HG02798 (cell line): ENCODE measurements around the gene TMEM245.

Experiments used
- ATAC-seq: cut with Tn5 transposase; IDR thresholded peaks from one replicate; pipeline ENCODE4 v1.9.1; 2021; ENCODE audit warnings: mild to moderate bottlenecking; ENCODE audit not compliant: unreplicated experiment, poor library complexity

TMEM245 gene

DNA sequence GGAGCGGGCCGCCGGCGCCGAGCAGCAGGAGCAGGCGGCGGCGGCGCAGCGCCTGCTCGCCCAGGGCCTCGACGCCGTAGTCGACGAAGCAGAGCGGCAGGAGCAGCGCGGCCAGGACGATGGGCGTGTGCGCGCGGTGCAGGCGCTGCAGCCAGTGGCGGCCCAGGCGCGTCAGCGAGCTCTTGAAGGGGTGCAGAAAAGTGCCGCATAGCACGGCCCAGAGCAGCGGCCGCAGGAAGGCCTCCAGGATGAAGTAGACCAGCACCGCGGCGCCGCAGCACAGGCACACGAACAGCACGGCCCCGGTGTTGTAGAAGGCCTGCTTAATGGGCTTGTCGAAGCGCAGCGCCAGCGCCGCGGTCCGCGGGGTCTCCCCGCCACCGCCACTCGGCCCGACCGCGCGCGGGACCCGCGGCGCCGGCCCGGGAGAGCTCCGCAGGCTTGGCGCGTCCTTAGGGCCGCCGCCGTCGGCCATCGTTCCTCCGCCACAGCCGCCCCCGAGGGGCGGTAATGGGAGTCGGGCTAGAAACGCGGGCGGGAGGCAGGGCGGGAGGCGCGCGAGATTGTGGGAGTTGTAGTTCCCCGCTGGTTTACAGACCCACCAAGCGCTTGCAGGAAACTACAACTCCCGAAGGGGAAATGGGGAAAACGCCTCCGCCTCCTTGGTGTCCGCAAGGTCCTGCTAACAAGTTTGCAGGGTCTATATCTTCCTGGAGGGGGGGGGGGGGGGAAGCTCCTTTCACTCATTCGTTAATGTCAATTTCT, at the start of gene TMEM245:
TMEM245 (minus strand) TSS at position 509 of the 765 bp plus-strand sequence; CDS start at position 475, 34 bp downstream.
- ATAC-seq: peak; percentile 94

DNA sequence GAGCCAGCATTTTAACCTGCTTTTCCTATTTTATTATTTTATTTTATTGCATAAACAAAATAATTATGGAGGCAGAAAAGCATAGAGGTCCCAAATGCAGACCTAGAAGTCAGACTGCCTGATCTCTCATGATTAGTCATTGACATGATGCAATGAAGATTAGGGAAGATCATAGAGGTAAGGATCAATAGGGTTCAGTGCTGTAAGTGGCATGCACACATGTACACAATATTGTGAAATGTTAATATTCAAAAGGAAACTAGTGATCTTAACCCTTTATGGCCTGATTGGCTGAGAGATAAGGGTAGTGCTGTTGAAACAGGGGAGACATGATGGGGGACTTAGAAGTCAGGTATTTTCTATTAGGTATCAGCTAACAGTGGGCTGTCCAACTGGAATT, 48.4 kb upstream of the TMEM245 start:
- ATAC-seq: no peak

DNA sequence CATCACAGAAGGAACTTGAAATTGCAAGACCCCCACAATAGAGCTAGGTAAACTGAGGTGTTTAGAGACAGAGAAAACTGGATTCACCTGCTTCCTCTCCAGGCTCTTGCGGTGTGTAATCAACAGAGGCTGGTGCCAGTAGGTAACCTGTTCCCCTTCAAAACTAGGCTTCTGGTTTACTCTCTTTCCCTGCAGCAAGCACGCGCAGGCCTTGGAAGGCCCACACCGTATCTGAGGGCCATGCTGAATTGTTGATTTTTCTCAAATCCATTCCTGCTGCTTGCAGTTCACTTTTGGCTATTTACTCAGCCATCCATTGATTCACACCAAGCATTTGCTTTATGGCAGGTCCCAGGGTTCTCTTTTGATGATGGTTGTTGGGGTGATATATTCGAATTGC, 48.0 kb upstream of the TMEM245 start:
- ATAC-seq: no peak

DNA sequence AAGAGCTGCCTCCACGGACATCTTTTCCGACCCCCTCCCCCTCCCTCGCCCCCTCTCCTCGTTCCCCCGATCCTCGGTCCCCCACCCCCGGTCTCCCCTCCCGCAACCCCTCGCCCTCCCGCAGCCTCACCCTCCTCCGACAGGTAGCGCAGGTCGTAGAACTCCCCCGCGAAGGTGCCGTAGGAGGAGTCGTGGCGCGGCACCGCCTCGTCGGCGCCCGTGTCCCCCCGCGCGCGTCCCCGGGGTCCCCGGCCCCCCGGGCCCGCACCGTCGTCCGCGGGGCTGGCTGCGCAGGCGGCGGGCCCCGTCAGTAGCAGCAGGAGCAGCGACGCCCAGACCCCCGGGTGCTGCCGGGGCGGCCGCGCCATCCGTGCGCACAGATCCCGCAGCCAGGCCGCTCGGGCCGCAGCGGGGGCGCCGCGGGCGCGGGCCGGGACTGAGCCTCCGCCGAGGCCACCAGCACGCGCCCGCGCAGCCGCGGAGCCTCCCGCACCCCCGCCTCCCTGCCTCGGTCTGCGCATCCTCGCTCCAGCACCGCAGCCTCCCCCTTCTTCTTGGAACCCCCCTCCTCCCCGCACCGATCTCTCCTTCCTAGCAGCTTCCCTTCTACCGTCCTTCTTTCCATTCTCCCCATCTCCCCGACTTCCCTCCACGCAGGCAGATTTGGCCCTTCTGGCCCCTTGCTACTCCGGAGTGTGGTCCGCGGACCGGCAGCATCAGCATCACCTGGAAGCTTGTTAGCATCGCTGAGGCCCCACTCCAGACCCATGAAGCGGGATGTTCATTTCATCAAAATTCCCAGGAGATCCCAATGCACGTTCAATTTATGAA, 47.2 kb upstream of the TMEM245 start, which contains the start of gene FRRS1L:
FRRS1L (minus strand) TSS at position 479 of the 831 bp plus-strand sequence; CDS start at position 368, 111 bp downstream.
- no peak for ATAC-seq

DNA sequence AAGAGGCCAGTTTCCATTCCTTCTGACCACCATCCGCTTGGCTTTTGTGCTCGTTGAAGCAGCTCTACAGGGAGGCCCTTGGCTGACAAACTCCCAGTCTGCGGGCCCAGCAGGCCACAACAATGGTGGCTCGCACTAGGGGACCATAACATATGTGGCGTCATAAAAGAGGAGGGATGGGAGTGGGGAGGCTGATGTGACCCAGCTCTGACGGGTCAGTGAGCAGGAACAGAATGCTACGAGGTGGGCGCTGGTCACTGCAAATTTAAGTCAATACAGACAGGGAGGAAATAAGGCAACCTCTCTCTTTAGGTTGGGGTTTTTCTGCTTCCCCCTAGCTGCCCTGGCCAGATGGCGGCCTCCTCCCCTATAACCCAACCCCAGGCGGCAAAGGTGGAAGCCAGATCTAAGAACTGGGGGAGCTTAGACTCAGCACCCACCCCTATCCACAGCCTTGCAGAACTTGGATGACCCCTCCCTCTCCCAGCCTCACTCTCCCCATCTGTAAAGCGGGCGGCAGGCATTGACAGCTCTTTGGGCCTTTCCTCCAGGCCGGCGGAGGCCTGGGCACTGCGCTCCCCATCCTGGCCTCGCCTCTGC, 46.5 kb upstream of the TMEM245 start:
- no peak for ATAC-seq

DNA sequence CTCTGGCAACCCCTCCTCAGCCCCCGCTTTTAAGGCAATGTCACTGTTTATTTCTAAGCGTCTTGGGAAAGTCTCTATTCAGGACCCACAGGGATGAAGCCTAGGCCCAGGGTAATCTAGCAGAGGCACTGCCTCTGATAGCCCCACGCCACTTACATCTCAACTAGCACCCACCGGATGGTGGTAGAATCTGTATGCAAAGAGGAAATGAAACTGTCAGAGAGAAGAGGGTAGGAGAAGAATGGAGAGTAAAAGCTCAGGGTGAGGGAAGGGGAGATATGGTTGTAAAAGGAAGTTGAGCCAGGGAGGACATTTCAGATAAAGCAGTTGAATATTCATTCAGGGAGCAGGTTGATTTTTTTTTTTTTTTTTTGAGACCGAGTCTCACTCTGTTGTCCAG, 44.3 kb upstream of the TMEM245 start:
- no peak for ATAC-seq

DNA sequence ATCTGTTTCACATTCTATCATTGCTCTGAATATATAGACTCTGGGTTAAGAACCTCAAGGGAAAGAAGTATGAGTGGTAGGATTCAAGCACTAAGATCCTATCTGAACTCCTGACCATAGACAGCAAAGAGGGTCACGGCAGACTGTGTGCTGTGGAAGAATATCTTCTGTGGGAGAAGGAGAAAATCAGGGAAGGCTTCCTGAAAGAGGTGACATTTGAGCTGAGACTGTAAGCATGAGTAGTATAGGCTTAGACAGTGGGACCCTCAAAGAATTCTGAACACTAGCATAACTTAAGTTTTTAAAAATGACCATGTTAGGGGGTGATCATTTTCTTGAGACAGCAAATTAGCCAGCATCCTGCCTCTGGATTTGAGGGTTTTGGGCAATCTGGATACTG, 43.4 kb upstream of the TMEM245 start:
- no peak for ATAC-seq

DNA sequence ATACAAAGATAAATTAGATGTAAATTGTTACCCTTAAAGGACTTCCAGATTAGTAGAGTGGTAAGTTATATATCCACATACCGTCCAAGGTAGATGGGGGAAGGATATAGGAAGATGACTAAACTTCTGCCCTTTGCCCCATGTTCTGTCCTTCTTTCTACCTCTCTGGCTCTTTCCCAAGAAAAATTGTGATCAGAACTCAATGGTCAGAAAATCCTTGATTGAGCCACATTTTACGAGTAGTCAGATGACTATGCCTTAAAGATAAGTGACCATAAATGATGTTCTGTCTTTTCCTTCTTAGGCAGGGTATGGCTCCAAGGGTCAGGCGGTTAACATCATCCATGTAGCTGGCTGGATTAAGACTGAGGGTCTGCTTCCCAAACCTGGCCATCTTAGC, 42.9 kb upstream of the TMEM245 start:
- ATAC-seq: no peak

DNA sequence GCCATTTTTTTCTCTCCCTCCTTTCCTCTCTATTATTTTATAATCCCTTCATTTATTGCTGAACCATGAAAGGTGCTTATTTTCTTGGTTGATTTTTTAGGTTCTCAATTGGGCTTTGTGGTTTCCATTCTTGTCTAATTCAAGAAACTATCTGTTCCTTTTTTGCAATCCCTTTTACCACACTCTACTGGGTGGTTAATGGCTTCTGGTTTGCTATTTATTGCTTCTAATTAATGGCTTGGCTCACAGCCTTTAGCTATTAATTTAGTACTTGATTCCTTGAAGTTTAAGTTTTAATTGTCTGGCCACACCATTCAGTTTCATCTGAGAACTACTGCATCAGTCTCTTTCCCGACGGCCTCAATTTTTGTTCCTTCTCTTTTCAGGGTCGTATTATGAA, 41.7 kb upstream of the TMEM245 start:
- no peak for ATAC-seq

DNA sequence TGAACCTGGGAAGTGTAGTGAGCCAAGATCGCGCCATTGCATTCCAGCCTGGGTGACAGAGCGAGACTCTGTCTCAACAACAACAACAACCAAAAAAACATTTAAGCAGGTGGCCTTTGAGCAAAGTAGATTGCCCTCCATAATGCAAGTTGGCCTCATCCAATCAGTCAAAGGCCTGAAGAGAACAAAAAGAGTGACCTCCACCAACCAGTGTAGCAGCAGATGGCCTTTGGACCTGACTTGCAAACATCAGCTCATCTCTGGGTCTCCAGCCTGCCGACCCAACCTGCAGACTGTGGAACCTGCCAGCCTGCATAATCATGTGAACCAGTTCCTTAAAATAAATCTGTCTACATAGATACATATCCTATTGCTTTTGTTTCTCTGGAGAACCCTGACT, 39.8 kb upstream of the TMEM245 start:
- no peak for ATAC-seq

DNA sequence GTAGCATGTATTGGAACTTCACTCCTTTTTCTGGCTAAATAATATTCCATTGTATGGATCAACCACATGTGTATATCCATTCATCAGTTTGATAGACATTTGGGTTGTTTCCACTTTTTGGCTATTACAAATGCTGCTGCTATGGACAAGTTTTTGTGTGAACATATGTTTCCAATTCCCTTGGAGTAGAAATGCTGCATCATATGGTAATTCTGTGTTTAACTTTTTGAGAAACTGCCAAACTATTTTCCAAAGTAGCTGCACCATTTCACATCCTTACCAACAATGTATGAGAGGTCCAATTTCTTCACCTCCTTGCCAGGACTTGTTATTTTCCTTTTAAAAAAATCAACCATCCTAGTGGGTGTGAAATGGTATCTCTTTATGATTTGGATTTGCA, 38.9 kb upstream of the TMEM245 start:
- no peak for ATAC-seq

DNA sequence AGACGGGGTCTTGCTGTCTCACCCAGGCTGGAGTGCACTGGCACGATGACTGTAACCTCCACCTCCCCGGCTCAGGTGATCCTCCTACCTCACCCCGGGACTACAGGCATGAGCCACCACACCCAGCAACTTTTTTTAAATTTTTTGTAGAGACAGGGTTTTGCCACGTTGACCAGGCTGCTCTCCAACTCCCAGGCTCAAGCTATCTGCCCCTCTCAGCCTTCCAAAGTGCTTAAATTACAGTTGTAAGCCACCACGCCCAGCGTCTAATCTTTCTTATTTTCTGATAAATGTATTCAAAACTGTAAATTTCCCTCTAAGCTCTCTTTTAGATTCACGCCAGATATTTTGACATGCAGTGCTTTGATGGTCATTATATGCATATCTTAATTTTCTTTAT, 37.0 kb upstream of the TMEM245 start:
- ATAC-seq: no peak

DNA sequence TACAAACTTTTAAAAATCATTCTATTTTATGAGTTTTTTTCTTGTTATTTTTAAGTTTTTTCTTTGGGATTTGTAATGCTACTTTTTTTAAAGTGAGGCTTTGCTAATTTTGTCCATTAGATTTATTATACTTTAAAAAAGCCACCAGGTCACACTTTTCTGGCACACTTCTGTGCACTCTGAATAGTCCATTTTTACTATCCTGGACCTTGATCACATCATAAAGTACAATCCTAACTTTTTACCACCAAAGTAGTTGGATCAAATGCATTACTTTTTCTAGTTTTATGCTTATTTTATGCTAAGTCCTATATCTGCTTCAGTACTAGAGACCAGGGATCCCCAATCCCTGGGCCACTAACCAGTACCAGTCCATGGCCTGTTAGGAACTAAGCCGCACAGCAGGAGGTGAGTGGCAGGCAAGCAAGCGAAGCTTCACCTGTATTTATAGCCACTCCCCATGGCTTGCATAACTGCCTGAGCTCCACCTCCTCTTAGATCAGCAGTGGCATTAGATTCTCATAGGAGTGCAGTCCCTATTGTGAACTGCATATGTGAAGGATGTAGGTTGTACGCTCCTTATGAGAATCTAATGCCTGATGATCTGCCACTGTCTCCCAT, 31.3 kb upstream of the TMEM245 start:
- no peak for ATAC-seq

DNA sequence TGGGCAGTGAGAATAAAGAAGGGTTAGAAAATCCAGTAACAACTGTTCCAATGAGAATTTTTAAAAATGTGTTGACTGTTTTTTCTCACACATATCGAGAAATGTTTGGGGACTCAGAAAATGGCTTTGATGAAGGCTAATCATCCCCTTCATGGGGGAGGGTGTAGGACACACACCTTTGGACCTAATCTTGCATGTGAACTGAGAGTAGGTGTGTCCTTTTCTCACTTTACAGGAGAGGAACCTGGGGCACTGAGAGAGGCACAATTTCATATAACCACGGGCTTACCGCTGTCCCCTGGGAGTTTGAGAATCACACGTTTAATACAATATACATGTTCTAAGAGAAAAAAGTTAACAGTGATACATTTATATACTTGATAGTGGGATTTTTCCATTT, 30.0 kb upstream of the TMEM245 start:
- ATAC-seq: no peak

DNA sequence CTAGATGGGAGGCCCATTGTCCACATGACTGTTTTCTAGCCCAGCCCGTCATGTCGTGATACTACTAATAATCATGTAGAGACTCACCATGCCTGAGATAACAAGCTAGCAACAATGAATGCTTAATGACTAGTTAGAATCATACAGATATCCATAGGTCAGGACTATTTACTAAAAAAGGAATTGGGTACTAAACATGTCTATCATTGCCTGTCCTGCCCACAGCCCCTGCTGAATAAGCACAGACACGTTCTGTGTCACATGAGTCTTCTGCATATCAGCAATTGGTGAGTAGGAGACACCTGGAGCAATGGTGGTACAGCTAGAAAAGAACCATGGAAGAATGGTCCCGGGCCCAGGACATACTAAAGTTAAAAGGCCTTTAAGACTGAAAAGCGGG, 29.3 kb upstream of the TMEM245 start:
- no peak for ATAC-seq

DNA sequence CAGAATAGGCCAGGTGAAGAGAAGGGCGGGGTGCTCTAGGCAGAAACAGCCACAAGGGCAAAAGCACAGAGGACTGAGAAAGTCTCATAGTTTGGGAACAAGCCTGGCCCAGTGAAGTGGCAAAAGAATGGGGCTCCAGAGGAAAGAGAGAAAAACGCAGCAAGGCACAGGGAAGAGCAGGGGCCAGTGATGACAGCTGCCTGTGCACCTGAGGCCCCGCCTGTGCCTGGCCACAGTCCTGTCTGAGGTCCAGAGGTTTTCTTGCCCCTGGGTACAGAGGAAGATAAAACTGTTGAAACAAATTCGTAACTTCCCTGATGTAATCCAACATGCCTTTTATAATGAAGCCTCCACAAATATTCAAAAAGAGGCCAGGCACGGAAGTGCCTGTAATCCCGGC, 25.3 kb upstream of the TMEM245 start:
- no peak for ATAC-seq

DNA sequence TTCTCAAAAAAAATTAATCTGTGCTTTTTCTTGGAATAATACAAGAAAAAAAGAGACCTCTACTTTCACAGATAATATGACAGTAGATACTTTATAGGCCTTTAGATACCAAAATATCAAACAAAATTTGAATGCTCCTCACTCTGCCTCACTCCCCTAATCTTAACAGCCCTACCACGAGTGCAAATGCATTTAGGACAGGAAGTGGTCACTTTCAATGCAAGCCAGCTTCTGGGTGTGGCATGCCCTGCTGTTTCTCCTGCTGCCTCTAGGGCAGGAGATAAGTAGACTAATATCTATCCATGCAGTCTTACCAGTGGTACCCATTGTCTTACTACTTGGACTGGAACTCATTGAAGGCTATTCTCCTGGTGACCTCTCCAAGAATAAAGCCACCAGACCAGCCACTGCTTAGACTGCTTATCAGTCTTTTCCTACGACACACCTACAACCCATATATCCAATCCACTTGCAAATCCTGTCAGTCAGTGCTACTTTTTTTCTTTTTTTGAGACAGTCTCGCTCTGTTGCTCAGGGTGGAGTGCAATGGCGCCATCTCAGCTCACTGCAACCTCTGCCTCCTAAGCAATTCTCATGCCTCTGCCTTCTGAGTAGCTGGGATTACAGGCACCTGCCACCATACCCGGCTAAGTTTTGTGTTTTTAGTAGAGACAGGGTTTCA, 24.3 kb upstream of the TMEM245 start:
- ATAC-seq: peak; percentile 94

DNA sequence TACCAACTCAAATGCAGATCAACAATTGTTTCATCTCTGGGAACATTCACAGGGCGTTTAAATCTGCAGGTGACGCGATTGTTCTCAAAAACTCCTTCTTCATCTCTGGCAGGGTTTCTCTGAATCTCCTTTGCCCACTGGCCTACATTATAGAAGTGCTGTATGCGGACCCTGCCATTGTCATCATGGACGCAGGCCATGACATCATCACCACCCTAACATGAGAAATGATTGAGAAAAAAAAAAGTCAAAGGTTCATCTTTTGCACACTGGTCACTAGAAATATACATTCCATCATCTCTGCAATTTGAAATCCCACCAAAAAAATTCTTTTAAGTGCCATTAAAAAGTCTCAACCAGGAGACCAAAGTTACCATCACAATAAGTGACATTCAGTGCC, 21.6 kb upstream of the TMEM245 start:
- ATAC-seq: no peak

DNA sequence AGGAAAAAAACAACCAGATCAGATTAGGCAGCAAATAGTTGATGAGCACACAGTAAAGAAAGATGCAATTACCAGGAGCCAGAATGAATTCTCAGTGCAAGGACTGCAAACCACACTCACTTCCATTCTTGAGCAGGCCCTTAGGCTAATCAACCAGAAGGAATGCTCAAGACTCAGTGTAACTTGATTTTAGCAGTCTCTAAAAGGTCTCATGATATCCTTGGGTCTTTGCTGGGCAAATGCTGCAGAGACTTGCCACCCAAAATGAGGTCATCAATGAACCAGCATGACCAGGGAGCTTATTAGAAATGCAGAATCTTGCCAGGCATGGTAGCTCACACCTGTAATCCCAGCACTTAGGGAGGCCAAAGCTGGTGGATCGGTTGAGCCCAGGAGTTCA, 20.1 kb upstream of the TMEM245 start:
- no peak for ATAC-seq

DNA sequence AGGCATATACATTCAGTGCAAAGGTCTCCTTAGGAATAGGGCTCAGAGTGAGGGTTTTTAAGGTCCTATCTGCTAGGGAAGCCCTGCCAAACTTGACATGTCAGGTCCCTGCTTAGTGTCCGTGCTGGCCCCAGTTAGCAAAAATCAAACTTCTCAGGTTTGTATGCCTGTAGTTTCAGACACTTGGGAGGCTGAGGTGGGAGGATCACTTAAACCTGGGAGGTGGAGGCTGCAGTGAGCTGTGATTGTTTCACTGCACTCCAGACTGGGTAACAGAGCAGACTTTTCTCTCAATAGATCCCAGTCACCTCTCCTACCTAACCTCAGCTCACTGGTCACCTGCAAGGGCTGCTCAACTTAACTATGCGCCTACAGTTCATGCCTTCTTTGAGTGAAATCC, 18.7 kb upstream of the TMEM245 start:
- no peak for ATAC-seq
